ENCODE measurements around the gene OLFM2.

The OLFM2 gene

DNA sequence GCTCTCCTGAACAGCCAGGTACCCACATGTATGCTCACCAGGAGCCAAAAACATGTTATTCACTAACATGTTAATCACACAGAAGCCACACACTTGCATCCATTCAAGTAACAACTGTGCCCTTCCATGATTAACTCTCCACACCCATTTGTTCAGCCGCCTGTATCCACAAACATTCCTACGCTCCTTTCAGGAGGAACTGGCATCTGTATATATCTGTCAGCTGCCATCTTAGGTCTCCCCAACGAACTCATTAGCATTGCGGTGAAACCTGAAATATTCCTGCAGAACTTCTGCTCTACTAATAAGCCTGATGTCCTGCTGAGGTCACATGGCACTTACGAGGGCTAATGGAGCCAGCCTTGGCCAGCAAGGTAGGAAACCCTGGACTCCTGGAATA, 33.0 kb downstream of the OLFM2 start:
- no peak for DNase-seq

DNA sequence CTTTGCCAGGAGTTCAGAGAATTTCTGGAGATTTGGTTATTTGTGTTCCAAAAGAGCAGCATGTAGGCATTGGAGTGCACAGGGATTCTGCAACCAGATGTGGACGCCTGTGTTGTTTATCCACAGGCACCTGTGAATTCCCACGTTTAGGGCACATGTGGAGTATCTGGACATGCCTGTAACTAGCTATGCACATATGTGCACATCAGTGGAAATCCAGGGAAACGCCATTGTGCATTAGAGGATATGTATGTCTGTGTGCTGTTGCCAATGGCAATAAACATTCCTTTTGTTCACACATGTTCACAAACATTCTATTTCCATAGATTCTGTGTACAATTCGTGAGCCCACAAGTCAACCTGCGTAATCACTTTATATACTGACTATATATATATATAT, 34.7 kb downstream of the OLFM2 start:
- DNase-seq, result no peak

DNA sequence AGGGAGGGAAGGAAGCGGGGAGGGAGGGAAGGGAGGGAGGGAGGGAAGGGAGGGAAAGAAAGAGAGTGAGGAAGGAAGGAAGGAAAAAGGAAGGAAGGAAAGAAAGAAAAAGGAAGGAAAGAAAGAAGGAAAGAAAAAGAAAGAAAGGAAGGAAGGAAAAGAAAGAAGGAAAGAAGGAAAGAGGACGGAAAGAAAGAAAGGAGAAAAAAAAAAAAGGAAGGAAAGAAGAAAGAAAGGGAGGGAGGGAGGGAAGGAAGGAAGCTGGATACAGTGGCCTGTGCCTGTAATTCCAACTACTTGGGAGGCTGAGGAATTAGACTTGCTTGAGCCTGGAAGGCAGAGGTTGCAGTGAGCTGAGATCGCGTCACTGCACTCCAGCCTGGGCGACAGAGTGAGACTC, 35.3 kb downstream of the OLFM2 start:
- DNase-seq, result no peak

DNA sequence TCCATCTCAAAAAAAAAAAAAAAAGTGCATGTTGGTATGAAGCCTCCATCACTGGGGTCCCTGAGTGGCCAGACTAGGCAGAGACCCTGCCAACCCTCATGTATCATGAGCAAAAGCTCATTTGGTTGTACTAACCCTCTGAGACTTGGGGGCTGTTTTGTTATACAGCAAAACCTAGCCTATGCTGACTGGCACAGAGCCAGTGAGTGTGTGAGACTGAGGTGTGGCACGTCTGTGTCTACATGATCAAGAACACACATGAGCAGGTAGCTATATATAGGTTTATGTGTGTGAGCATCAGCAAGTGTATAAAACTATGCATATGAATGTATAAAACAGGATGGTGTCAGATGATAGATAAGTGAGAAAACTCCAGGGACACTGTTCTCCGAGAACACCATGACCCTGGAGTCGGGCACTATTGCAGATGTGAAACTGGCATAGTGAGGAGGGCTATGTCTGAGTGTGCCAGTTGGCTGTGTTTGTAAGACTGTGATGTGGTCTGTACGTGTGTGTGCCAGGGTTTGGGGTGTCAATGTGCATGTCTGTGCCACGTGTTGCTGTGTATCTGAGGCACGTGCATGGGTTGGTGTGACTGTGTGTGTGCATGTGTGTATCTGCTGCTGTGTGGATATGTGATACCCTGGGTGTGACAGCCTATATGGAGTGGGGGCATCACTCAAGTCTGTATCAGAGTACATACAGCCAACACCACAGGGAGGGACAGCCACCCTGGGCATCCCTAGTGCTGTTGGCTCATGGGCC, 44.5 kb downstream of the OLFM2 start:
- DNase-seq, result no peak

DNA sequence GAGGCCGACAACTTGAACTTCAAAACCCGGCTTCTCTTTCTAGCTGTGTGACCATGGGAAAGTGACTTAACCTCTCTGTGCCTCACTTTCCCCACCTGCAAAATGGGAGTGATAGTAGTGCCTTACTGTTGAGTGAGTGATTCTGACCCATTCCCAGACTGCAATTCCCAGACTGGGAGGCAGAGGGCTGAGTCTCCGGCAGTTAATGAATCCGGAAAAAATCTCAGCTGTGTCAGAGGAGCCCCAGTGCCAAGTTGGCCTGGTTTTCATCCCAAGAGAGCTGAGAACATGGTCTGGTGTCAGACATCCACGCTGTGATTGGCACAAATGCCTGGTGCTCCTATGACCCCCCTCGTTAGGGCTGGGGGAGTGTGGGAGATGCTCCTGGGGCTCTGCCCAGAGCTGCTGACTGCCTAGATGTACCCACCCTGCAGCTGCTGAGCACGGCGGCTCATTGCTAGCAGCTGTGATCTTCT, 51.2 kb downstream of the OLFM2 start:
- no peak for DNase-seq

DNA sequence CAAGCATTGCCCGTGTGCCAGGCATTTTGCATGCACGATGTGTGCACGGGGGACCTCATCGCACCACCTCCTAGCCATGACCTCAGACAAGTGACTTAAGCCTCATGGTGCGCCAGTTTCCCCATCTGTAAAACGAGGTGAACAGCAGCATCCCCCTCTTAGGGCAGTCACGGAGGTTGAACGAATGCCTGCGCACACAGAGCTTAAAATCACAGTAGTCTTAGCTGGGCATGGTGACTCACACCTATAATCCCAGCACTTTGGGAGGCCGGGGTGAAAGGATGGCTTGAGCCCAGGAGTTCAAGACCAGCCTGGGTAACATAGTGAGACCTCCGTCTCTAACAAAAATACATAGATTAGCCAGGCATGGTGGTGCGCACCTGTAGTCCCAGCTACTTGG, 52.6 kb downstream of the OLFM2 start:
- DNase-seq, result no peak

DNA sequence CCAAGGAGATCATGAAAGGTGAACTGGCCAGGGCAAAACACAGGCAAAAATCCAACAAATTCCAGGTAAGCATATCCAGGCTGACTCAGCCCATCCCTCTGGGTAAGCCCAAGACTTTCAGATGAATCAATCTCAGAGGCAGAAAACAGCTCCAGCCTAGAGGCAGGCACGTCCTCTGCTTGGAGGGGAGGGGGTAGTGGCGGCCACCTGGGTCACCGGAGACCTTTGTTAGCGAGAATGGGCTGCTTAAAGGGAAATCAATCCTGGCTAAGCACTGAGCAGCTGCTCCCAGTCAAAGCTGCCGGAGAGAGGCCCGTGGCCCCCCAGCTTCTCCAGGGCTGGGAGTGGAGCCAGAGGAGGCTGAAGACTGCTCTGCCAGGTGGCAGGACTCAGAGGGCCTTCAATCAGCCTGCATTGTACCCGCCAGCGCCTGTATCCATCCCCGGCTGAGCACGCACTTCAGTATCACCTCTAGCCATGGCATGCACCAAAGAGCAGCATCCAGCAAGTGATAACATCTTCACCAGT, 53.0 kb downstream of the OLFM2 start:
- no peak for DNase-seq

DNA sequence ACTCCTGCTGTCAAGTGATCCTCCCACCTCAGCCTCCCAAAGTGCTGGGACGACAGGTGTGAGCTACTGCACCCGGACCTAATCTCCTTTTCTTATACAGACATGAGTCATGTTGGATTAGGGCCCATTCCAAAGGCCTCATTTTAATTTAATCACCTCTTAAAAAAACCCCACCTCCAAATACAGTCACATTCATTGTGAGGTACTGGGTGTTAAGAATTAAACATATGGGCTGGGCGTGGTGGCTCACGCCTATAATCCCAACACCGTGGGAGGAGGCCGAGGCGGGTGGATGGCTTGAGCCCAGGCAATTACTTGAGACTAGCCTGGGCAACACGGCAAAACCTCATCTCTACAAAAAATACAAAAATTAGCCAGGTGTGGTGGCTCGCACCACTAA, 54.6 kb downstream of the OLFM2 start:
- no peak for DNase-seq

DNA sequence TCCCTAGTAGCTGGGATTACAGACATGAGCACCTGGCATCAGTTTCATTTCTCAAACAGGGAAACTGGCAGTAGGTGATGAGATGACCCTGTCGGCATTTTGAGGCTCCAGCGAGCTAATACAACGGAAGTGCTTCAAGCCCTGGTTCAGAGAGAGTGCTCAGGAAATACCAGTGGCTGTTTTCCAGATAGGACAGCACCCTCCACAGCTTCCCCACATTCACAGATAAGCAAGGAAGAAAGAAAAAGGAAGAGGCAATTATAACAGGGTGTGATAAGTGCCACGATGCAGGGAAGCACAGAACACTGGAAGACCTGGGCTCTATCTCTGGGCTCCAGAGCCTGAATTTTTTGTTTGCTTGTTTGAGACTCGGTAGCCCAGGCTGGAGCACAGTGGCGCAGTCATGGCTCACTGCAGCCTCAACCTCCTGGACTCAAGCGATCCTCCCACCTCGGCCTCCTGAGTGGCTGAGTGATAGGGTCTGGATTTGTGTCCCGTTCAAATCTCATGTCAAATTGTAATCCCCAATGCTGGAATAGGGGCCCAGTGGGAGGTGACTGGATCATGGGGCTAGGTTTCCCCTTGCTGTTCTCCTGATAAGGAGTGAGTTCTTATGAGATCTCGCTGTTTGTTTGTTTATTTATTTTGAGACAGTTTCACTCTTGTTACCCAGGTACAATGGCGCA, 57.7 kb downstream of the OLFM2 start:
- DNase-seq, result no peak

DNA sequence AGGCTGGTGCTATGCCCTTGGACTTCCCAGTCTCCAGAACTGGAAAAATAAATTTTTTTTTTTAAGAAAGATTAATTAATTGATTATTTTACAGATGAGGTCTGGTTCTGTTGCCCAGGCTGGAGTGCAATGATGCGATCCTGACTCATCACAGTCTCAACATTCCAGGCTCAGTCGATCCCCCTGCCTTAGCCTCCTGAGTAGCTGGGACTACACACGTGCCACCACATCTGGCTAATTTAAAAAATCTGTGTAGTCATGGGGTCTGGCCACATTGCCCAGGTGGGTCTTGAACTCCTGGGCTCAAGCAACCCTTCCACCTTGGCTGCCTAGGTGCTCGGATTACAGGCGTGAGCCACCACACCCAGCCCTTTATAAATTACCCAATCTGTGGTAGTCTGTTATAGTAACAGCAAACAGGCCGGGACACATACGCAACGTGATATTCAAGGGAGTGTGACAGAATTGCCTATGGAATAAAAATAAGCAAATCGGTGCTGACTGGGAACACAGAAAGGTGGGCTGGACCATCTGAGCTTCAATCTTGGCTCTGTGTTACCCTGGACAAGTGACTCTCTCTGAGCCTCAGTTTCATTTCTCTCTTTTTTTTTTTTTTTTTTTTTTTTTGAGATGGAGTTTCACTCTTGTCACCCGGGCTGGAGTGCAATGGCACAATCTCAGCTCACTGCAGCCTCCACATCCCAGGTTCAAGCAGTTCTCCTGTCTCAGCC, 58.4 kb downstream of the OLFM2 start:
- no peak for DNase-seq

DNA sequence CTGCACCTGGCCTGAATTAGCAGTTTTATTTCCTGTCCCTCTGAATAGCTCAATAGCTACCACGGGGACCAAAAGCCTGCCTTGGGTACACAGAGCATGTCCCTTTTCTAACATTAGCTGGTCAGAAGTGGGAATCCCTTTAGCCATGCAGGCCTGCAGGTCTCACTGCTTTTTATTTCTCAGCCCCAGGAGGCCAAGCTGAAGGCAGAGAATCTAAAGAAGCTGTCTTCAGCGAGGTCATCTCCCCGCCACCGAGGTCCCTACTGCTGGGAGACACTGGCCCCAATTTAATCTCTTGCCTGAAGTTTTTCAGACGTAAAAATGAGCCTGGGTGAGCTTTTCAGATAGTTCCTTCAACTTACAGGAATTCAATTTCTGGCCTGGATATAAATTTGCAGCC, 60.5 kb downstream of the OLFM2 start:
- no peak for DNase-seq

DNA sequence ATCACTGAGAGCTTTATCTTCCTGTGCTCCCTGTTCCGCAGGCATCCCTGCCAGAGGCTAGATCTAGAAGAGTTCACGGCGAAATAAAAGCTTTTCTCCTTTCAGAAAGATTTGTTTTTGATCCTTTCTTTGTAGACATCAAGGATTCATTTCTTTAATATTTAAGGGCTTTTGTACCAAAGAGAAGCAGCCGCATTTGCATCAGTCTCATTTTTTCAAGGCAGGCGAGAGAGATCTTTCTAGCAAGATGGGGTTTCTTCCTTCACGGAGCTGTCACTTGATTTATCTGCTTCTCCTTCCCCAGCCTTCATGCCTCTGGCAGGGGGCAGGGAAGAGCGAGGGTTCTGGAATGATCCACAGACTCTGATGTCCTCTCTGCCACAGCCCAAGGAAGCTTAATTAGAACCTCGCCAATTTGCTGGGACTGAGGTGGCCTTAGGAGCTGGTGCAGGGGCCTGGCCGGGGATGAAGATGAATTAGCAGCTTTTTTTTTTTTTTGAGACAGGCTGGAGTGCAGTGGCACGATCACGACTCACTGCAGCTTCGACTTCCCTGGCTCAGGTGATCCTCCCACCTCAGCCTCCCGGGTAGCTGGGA, 61.2 kb downstream of the OLFM2 start:
- no peak for DNase-seq

DNA sequence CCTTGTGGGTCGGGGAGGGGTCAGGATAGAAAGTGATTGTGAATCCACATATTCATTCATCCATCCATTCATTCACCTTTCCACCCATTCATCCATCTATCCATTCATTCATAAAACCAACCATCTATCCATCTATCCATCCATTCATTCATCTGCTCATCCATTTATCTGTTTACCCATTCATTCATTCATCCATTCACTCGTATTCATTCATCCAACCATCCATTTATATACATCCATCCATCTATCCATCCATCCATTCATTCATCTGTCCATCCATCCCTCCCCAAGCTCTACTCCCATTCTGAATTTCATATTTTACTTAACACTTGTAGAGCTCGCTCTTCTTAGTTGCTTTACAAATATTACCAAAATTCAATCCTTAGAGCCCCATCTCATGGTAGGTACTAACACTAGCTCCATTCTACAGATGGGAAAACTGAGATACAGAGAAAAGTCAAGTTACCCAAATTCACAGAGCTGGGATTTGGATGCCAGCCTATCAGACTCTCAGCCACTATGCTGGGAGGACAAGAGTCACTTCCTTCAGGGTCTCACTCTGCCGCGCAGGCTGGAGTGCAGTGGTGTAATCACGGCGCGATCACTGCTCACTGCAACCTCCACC, 63.6 kb downstream of the OLFM2 start:
- DNase-seq, result no peak

DNA sequence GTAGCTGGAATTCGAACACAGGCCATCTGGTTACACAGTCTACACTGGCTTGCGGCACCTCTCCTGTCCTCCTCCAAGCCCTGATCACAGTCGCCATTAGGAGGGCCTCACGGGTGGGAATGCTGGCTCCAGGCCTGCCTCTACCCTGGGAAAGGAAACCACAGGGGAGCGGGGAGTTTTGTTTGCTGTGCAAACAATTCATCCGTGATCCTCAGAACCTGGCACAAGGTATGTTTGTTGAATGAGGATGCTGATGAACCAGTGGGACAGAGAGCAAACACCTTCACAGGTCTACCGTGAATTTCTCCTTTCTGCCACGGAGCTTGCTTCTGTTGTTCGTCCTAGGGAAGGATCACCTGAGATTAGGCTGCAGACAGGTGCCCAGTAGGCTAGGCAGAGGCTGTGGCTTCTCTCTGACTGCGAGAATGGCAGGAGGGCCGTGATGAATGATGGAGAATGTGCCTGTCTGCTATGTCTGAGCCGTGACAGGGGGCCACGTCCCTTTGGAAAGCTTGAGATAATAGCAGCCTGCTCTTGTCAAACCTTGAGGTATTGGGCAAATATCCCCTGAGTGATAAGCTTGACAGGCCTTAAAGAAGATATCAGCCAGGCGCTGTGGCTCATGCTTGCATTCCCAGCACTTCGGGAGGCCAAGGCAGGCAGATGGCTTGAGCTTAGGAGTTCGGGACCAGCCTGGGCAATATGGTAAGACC, 64.5 kb downstream of the OLFM2 start:
- no peak for DNase-seq

DNA sequence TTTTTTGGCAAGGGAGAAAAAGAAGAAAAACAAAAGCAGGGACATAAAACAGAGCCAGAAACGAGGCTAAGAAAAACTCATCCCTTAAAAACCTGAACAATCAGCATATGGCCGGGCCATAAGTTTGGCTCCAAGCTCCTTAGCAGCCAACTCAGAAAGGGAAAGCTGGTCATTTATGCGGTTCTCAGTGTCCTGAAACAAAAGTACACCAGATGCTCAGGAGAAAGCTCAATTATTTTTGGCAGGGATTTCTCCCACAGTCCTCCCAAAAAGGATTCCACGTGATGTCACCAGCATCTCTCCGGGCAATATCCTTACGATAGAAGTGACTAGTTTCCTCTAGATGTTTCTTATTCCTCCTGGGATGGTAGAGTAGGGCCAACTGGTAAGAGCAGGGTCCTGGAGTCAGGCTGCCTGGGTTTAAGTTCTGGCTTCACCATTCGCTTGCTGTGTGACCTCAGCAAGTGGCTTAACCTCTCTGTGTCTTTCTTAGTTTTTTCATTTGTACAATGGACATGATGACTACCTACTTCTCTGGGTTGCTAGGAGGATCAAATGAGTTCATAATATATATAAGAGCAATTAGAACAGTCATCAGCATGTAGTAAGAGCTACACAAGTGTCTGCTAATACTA, 67.2 kb downstream of the OLFM2 start:
- DNase-seq, result no peak

DNA sequence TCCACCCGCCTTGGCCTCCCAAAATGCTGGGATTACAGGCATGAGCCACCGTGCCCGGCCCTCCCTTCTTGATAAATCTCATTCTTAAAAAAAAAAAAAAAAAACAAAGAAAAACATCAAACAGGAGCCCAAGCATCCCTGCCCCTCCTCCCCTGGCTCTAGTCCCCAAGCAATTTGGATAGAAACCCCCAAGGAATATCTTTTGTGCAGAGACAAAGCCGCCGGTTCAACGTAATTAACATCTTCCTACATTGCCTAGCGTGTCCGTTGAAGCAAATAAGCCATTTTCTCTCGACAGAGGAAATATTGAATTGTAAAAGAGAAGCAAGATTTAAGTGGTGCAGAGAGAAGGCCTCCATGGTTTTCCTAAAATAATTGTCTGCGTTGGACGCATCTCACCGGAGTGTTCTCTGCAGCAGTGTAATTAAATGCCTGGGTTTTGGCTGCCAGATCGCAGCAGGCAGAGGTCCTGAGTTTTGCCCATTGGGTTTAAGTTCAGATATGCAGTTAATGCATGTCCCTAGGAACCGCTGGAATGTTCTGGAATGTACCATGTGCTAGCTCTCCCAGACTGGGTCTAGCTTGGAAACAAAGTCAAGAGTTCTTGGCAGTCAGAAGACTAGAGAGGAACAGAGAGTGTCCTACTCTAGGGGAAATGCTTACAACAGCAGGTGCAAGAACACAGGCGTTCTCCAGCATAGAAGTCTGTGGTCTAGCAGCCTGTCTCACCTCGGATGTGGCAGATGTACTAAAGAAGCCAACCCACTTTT, 70.4 kb downstream of the OLFM2 start:
- peak; percentile 60 for DNase-seq

DNA sequence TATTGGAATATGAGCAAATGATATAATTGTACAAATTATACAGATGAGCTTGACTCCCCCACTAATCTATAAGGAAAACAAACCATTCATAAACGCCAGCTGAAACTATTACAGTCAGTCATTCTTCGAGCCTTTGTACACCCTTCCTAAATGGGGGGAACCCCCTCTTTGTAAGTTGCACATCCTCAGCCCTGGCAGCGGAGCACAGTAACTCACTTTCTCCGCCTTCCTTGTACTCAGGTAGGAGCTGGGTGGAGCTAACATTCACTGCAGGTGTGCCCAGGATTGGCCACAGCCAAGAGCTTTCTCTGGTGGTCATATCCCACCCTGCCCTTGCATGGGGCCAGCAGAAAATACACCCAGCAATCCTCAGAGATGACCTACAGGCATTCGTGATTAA, 72.6 kb downstream of the OLFM2 start:
- DNase-seq, result no peak

DNA sequence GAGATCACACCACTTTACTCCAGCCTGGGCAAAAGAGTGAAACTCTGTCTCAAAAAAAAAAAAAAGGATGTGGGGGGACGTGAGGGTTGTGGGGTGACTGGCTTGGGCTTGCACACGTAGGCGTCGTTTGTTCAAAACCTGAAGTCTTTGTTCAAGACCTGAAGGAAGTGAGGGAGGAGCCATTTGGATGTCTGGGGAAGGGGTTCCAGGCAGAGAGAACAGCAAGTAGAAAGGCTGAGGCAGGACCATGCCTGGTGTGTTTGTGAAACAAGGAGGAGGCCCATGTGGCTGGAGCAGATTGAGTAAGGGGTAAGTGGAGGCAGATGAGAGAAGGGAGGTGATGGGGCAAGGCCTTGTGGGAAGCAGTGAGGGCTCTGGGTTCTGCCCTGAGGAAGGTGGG, 73.4 kb downstream of the OLFM2 start:
- peak; percentile 20 for DNase-seq

DNA sequence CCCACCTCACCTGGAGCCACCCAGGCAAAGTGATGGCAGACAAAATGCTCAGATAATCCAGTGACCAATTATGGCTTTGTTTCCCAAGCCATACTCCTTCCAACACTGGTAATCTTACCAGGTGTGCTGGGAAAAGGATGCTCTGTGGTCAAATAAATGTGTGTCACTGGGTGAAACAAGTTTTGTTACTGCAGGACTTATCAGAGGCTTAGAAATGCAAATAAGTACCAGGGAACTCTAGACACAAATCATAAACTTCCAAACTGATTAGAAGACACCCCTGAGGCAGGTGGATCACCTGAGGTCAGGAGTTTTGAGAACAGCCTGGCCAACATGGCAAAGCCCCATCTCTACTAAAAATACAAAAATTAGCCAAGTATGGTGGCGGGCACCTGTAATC, 74.8 kb downstream of the OLFM2 start:
- DNase-seq, result no peak

DNA sequence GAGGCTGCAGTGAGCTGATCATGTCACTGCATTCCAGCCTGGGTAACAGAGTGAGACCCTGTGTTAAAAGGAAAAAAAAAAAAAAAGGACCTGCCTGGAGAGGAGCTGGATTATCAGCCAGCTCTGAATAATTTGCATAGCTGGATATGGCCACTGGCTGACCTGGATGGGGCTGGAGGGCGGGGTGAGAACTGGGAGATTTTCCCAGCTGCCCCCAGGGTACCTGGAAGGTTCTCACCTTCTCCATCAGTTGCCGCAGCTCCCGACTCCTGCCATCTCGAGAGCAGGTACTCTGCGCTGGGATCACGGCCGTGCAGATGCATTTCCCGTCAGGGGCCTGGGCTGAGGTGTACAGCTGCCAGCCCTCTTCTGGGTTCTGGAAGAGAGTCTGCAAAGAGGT, 75.9 kb downstream of the OLFM2 start:
- no peak for DNase-seq

DNA sequence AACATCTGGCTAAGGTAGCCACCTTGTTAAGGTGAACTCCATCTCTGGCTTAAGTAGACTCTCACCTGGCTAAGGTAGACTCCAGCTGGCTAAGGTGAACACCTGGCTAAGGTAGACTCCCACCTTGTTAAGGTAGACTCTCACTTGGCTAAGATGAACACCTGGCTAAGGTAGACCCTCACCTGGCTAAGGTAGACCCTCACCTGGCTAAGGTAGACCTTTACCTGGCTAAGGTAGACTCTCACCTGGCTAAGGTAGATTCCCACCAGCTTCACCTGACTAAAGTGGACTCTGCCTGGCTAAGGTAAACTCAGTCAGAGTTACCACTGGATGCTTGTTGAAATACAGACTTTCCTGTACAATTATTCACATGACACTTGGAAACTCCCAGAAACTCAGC, 77.5 kb downstream of the OLFM2 start:
- no peak for DNase-seq

Measured in CD4-positive, alpha-beta T cell treated with Interleukin-10 for 1 hour (primary cell).